Kidney (tissue), 22 donors: ENCODE measurements around the gene METRN. TPM values are rescaled to one million over a fixed set of nuclear protein-coding genes. Genes with fewer than 3 reads are reported as not detected.

ENCODE experiments used
- DNase-seq, 5 donors: peaks; one replicate each; pipeline ENCODE4 v3.0.0-alpha.2; 2013 to 2020
- FAIRE-seq: peaks from 2 replicates; lab custom pipeline; 2012; peaks lifted over from hg19 to GRCh38; lab: Jason Lieb, UNC
- H3K27ac ChIP-seq, 2 donors: one replicate each; pipeline ENCODE4 v1.7.0; 2013; ENCODE audit warnings: low read depth in 2 of 2, low read length in 2 of 2, inconsistent platforms in 1 of 2
- H3K27me3 ChIP-seq: one replicate; pipeline ENCODE4 v1.7.1; 2013; ENCODE audit warnings: low read length, inconsistent platforms; ENCODE audit not compliant: control insufficient read depth, insufficient read depth
- H3K36me3 ChIP-seq, 3 donors: one replicate each; pipeline versions ENCODE4 v1.7.0 to v1.7.1; 2013; ENCODE audit warnings: low read length in 3 of 3, control low read depth in 1 of 3, inconsistent platforms in 1 of 3; ENCODE audit not compliant: insufficient read depth in 3 of 3, control insufficient read depth in 2 of 3
- H3K4me1 ChIP-seq, 3 donors: one replicate each; pipeline versions ENCODE4 v1.7.0 to v1.7.1; 2013; ENCODE audit warnings: low read length in 3 of 3, inconsistent platforms in 1 of 3, low read depth in 1 of 3; ENCODE audit not compliant: control insufficient read depth in 2 of 3, insufficient read depth in 2 of 3
- H3K4me3 ChIP-seq, 3 donors: one replicate each; pipeline versions ENCODE4 v1.7.0 to v1.8.1; 2013; ENCODE audit warnings: low read length in 3 of 3, control low read depth in 1 of 3, inconsistent platforms in 1 of 3
- H3K9ac ChIP-seq, 3 donors: one replicate each; pipeline versions ENCODE4 v1.7.0 to v1.7.1; 2013; ENCODE audit warnings: low read length in 3 of 3, control low read depth in 1 of 3, inconsistent platforms in 1 of 3
- H3K9me3 ChIP-seq, 3 donors: one replicate each; pipeline versions ENCODE4 v1.7.0 to v1.7.1; 2013; ENCODE audit warnings: low read length in 3 of 3, control low read depth in 1 of 3, inconsistent platforms in 1 of 3; ENCODE audit not compliant: control insufficient read depth in 2 of 3, insufficient read depth in 1 of 3
- intact Hi-C: fragments of 100-400 bp; cut with DNase I; formaldehyde crosslinking; loops from one replicate; pipeline ENCODE4 v1.11.1; 2022
- long read RNA-seq, 10 donors: library from polyadenylated mRNA in 1 of 10; unstranded in 1 of 10; transcript quantifications; one replicate each; pipeline ENCODE4 v2.0.0 and lab custom pipeline, GENCODE V29; 2021 to 2026
- polyA plus RNA-seq: library from polyadenylated mRNA; stranded (reverse); fragments of 350-450 nt; fragmentation: Illumina TruSeq; extraction: RNeasy Lipid Tissue Mini Kit (QIAGEN cat#74804); gene quantifications from one replicate; pipeline ENCODE4 v1.2.3, GENCODE V29; 2014; ENCODE audit warnings: low read depth, low replicate concordance; ENCODE audit not compliant: insufficient read depth
- total RNA-seq: library from RNA; stranded (reverse); fragmentation: NEBNext Ultra II Directional; extraction: Animal tissue kit (Norgen Biotek cat#: 25700); gene quantifications from one replicate; pipeline ENCODE4 v1.2.1, GENCODE V29; 2021
- TF ChIP-seq, protein P1 (sequence below): IDR thresholded peaks from 3 replicates; pipeline ENCODE4 v1.5.1; 2012; ENCODE audit warnings: mild to moderate bottlenecking, moderate library complexity, borderline replicate concordance; ENCODE audit not compliant: insufficient read depth; ENCODE audit errors: extremely low read depth
- donor health status: control.
- donor health status: control.
- donor health status: control.
- donor health status: control.
- donor health status: control.
- donor health status: DM: yes; HTN: yes; CAD: no.
- donor health status: Normal renal cell carcinoma (clear cell type).

The METRN gene
- total RNA-seq: 34.9 TPM
- 114 TPM for polyA plus RNA-seq
- long read RNA-seq, donor 1, transcript METRN-201 (3 exons, 915 nt): major isoform, 6 of 17 reads
- long read RNA-seq, donor 1, partial matches to known transcripts: 0 of 17 reads
- long read RNA-seq, donor 1, other reads (novel, unspliced or antisense): 6 of 17 reads
- long read RNA-seq, donor 2, transcript METRN-204 (4 exons, 3,325 nt): major isoform, 8 of 12 reads
- long read RNA-seq, donor 2, partial matches to known transcripts: 0 of 12 reads
- long read RNA-seq, donor 2, other reads (novel, unspliced or antisense): 0 of 12 reads
- long read RNA-seq, donor 3, transcript METRN-204 (4 exons, 3,325 nt): major isoform, 17 of 21 reads
- long read RNA-seq, donor 3, partial matches to known transcripts: 0 of 21 reads
- long read RNA-seq, donor 3, other reads (novel, unspliced or antisense): 0 of 21 reads
- long read RNA-seq, donor 4, transcript METRN-204 (4 exons, 3,325 nt): major isoform, 13 of 16 reads
- long read RNA-seq, donor 4, partial matches to known transcripts: 0 of 16 reads
- long read RNA-seq, donor 4, other reads (novel, unspliced or antisense): 0 of 16 reads
- long read RNA-seq, donor 5, partial matches to known transcripts: 0 of 1 reads
- long read RNA-seq, donor 5, other reads (novel, unspliced or antisense): 0 of 1 reads
- long read RNA-seq, donor 6, transcript METRN-204 (4 exons, 3,325 nt): major isoform, 25 of 33 reads
- long read RNA-seq, donor 6, transcript METRN-201 (3 exons, 915 nt): minor isoform, 7 of 33 reads
- long read RNA-seq, donor 6, partial matches to known transcripts: 0 of 33 reads
- long read RNA-seq, donor 6, other reads (novel, unspliced or antisense): 0 of 33 reads
- long read RNA-seq, donor 7, transcript METRN-201 (3 exons, 915 nt): minor isoform, 9 of 89 reads
- long read RNA-seq, donor 7, transcript METRN-204 (4 exons, 3,325 nt): major isoform, 43 of 89 reads
- long read RNA-seq, donor 7, partial matches to known transcripts: 5 of 89 reads
- long read RNA-seq, donor 7, other reads (novel, unspliced or antisense): 32 of 89 reads
- long read RNA-seq, donor 8, transcript METRN-204 (4 exons, 3,325 nt): major isoform, 9 of 11 reads
- long read RNA-seq, donor 8, partial matches to known transcripts: 0 of 11 reads
- long read RNA-seq, donor 8, other reads (novel, unspliced or antisense): 0 of 11 reads
- long read RNA-seq, donor 9, transcript METRN-204 (4 exons, 3,325 nt): major isoform, 16 of 34 reads
- long read RNA-seq, donor 9, transcript METRN-201 (3 exons, 915 nt): minor isoform, 11 of 34 reads
- long read RNA-seq, donor 9, partial matches to known transcripts: 7 of 34 reads
- long read RNA-seq, donor 9, other reads (novel, unspliced or antisense): 0 of 34 reads
- long read RNA-seq, donor 10, transcript METRN-204 (4 exons, 3,325 nt): major isoform, 8 of 15 reads
- long read RNA-seq, donor 10, transcript METRN-201 (3 exons, 915 nt): minor isoform, 7 of 15 reads
- long read RNA-seq, donor 10, partial matches to known transcripts: 0 of 15 reads
- long read RNA-seq, donor 10, other reads (novel, unspliced or antisense): 0 of 15 reads

- Histone ChIP-seq H3K27me3 (no peaks in the 10 kb centered on the region), H3K27ac (no peak within 1 kb of the TSS), H3K4me3 (peak within 1 kb of the TSS in 1 of 3 donors; percentile 44), H3K9ac (no peak within 1 kb of the TSS), H3K36me3 (no peaks in the 10 kb centered on the region), H3K9me3 (no peaks in the 10 kb centered on the region), H3K4me1 (peaks cover 0 to 25% (median under 1%) of the 10 kb centered on the region in 3 donors)
- TF ChIP-seq, protein P1, sequence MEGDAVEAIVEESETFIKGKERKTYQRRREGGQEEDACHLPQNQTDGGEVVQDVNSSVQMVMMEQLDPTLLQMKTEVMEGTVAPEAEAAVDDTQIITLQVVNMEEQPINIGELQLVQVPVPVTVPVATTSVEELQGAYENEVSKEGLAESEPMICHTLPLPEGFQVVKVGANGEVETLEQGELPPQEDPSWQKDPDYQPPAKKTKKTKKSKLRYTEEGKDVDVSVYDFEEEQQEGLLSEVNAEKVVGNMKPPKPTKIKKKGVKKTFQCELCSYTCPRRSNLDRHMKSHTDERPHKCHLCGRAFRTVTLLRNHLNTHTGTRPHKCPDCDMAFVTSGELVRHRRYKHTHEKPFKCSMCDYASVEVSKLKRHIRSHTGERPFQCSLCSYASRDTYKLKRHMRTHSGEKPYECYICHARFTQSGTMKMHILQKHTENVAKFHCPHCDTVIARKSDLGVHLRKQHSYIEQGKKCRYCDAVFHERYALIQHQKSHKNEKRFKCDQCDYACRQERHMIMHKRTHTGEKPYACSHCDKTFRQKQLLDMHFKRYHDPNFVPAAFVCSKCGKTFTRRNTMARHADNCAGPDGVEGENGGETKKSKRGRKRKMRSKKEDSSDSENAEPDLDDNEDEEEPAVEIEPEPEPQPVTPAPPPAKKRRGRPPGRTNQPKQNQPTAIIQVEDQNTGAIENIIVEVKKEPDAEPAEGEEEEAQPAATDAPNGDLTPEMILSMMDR: peak; percentile 2
- FAIRE-seq (no peak), DNase-seq (peak; percentile 87 to 97 (median 92))
- intact Hi-C loops: no loop called here
These were observed at the start of gene METRN for GRCh38 chr16:714558-715476. Gene METRN (plus strand): TSS chr16:715118. CDS start chr16:715290, 172 bp downstream.

DNA sequence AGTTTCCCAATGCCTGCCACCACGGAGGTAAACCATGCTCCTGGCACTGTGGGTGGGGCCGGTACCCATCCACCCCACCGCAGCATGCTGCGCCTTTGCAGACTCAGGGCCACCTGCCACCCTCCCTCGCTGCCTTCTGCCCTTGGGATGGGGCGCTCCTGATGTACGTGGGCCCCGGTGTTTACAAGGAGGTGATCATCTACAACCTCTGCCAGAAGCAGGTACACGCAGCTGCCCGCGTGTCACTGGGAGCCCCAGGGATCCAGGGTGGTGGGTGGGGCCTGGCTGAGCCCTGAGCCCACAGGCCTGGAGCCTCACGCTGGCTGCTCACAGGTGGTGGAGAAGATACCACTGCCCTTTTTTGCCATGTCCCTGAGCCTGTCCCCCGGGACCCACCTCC, 48.3 kb upstream of the METRN start:
- peaks cover 0 to 14% (median 4%) of the 10 kb centered on the region in 3 donors for H3K4me1 ChIP-seq
- intact Hi-C loops: no loop called here
- no peak overlapping the region for H3K27ac ChIP-seq
- TF ChIP-seq, protein P1: no peak
- no peak for FAIRE-seq
- no peak overlapping the region for H3K9ac ChIP-seq
- no peaks in the 10 kb centered on the region for H3K9me3 ChIP-seq
- peaks cover 0 to 12% (median 0%) of the 10 kb centered on the region in 3 donors for H3K36me3 ChIP-seq
- DNase-seq: no peak
- H3K27me3 ChIP-seq: no peaks in the 10 kb centered on the region
- H3K4me3 ChIP-seq: no peak overlapping the region
